DOHH2 (cell line): ENCODE measurements around the gene CDS2.
"Not testable (repeated sequence)": the region's sequence is repeated elsewhere in the genome, so short reads cannot be mapped to it uniquely, and the experiment has no call there.

Source experiments
- EZH2phosphoT487 ChIP-seq: fragments of 200-600 bp; sonication (generic); IDR thresholded peaks from 2 replicates; pipeline ENCODE4 v1.6.1; 2017; ENCODE audit warnings: borderline replicate concordance, mild to moderate bottlenecking, antibody characterized with exemption, low read length, moderate library complexity, mixed read lengths
- TF ChIP-seq, protein P1 (sequence below): fragments of 200-600 bp; sonication (generic); IDR thresholded peaks from one replicate; pipeline ENCODE4 v1.5.1; 2014; ENCODE audit warnings: antibody characterized with exemption, mild to moderate bottlenecking, low read depth, low read length; ENCODE audit not compliant: poor library complexity, severe bottlenecking

DNA sequence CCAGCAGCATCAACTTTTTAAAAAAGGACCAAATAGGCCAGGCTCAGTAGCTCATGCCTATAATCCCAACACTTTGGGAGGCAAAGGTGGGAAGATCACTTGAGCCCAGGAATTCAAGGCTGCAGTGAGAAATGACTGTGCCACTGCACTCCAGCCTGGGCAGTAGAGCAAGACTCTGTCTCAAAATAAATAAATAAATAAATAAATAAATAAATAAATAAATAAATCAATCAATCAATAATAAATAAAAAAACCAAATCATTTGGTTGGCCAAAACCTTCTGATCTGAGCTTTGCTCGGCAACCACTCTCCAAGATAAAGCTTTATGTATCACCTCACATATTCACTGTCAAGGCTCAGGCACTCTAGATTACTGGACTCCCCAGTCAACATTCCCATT is 27.8 kb upstream of the CDS2 start:
- TF ChIP-seq EZH2phosphoT487 = not testable (repeated sequence)
- TF ChIP-seq, protein P1, sequence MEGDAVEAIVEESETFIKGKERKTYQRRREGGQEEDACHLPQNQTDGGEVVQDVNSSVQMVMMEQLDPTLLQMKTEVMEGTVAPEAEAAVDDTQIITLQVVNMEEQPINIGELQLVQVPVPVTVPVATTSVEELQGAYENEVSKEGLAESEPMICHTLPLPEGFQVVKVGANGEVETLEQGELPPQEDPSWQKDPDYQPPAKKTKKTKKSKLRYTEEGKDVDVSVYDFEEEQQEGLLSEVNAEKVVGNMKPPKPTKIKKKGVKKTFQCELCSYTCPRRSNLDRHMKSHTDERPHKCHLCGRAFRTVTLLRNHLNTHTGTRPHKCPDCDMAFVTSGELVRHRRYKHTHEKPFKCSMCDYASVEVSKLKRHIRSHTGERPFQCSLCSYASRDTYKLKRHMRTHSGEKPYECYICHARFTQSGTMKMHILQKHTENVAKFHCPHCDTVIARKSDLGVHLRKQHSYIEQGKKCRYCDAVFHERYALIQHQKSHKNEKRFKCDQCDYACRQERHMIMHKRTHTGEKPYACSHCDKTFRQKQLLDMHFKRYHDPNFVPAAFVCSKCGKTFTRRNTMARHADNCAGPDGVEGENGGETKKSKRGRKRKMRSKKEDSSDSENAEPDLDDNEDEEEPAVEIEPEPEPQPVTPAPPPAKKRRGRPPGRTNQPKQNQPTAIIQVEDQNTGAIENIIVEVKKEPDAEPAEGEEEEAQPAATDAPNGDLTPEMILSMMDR = not testable (repeated sequence)
